ENCODE data around the gene DPM3.

DNA sequence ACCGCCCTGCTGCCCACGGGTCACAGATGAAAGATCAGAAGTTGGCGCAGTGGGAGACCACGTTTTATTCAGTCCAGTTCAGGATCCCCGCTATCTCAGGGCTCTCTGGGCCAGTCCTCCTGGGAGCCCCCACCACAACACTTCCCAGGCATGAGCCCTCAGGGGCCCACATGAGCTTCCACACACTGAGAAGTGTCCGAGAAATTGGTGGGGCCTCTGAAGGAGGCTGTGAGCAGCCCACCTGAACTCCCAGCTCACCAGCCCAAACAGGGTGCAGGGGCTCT lies 45.4 kb upstream of the DPM3 start:
- TF ChIP-seq, protein P1, sequence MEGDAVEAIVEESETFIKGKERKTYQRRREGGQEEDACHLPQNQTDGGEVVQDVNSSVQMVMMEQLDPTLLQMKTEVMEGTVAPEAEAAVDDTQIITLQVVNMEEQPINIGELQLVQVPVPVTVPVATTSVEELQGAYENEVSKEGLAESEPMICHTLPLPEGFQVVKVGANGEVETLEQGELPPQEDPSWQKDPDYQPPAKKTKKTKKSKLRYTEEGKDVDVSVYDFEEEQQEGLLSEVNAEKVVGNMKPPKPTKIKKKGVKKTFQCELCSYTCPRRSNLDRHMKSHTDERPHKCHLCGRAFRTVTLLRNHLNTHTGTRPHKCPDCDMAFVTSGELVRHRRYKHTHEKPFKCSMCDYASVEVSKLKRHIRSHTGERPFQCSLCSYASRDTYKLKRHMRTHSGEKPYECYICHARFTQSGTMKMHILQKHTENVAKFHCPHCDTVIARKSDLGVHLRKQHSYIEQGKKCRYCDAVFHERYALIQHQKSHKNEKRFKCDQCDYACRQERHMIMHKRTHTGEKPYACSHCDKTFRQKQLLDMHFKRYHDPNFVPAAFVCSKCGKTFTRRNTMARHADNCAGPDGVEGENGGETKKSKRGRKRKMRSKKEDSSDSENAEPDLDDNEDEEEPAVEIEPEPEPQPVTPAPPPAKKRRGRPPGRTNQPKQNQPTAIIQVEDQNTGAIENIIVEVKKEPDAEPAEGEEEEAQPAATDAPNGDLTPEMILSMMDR (conservative IDR thresholded peaks at IDR 0.05) = no peak
- no peak for TF ChIP-seq EZH2 (IDR thresholded peaks at IDR 0.05; ENCODE audit: low read depth)
